GM19025 (cell line): Measurements from ENCODE around the gene EXOSC6.
"Not testable (repeated sequence)": the region's sequence is repeated elsewhere in the genome, so short reads cannot be mapped to it uniquely, and the experiment has no call there.

Experiments used
- ATAC-seq: cut with Tn5 transposase; IDR thresholded peaks from one replicate; pipeline ENCODE4 v1.9.1; 2021; ENCODE audit warnings: mild to moderate bottlenecking, low read depth, moderate library complexity; ENCODE audit not compliant: unreplicated experiment

EXOSC6 gene

DNA sequence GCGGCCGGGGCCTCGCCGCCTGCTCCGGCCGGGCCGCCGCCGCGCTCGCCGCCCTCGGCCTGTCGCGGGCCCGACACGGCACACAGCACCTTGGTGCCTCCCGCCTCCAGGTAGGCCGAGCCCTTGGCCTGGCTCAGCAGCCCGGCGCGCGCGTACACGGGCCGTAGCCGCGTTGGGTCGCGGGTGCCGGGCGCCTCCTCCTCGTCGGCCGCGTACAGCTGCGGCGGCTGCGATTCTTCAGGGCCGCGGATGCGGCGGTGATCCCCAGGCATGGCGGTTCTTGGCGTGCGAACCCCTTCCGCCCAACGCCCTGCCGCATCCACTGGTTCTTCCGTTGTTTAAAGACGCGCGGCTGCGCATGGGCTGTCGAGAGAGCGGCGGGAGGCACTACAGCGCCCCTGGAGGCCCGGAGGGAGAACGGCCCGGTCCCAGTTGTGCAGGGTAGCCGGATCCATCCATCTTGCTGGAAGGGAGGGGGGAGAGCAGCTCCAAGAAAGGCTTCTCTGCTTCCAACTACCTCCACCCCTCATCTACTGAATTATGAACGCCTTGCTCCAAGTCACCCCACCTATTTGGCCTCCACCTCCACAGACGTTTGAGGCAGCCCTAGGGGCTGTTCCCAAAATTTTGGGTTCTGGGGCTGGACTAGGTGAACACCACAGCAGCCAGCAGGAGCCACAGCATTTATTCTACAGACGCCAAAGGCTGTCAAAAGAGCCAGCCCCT, at the start of gene EXOSC6:
Gene EXOSC6, minus strand, starts transcription at position 312 of the 726 bp plus-strand sequence. Its CDS starts 40 bp downstream, at position 272.
- peak; percentile 77 for ATAC-seq

DNA sequence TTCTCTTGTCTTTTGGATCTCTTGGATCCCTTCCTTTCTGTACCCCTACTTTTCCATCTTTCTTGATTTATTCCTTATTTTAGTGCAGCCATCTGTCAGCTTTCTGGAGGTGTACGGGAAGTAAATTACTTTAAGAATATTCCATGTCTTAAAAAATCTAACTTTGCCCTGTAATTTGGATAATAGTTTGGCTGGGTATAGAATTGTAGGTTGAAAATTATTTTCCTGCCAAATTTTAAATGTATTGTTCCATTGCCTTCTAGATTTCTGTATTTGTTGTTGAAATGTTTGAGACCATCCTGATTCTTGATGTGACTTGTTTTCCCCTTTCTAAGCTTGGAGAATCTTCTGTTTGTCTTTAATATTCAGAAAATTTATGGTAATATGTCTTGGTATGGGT, 49.4 kb upstream of the EXOSC6 start:
- no peak for ATAC-seq

DNA sequence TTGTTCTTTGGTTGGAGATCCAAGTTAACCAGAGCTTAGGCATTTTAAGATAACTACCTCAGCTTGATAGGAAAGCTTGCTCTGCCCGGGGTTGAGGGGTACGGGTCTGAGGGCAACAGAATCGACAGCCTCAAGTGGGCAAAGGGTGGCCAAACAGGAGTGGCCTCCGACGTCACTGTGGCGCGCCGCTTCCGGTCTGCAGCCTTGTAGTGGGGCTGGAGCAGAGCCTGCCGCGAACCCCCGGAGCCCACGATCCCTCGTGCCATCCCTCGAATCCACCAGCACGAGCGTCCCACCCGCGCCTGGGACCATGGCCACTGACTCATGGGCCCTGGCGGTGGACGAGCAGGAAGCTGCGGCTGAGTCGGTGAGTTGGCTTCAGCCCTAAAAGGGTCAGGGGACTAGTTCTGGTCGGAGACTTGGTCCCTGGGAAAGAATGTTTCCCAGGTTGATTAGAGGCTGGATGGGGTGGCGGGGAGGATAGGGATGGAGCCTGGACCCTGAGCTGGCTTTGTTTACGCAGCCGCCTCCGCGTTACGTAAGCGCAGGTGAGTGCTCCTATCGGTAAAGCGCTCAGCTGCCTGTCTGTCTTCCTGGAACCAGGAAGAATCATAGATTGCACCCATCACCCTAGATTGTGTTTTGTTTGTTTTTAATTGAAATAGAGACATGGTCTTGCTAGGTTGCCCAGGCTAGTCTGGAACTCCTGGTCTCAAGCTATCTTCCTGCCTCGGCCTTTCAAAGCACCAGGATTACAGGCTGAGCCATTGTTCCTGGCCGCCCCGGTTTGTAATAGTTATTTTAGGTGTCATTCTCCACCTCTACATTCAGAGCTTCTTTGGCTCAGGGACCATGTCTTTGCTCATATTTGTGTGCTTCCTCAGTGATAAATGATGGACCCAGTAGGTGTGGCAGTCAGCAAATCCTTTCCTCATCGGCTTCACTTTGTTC, 47.5 kb upstream of the EXOSC6 start, which contains the start of gene DDX19B:
Gene DDX19B, plus strand, starts transcription at position 199 of the 951 bp plus-strand sequence. Its CDS starts 112 bp downstream, at position 311.
- ATAC-seq, result peak; percentile 84

DNA sequence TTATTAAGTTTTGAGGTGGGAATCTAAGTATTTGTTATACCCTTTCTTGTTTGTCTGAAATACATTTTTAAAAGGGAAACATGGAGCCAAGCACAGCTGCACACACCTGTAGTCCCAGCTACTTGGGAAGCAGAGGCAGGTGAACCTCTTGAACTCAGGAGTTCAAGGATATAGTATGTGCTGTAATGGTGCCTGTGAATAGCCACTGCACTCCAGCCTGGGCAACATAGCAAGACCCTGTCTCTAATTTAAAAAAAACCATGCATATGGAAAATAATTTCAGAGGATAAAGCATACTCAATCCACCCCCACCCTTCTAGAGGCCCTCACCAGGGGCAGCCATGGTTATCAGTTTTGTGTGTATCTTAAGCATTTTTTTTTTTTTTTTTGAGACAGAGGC, 43.9 kb upstream of the EXOSC6 start:
- no peak for ATAC-seq

DNA sequence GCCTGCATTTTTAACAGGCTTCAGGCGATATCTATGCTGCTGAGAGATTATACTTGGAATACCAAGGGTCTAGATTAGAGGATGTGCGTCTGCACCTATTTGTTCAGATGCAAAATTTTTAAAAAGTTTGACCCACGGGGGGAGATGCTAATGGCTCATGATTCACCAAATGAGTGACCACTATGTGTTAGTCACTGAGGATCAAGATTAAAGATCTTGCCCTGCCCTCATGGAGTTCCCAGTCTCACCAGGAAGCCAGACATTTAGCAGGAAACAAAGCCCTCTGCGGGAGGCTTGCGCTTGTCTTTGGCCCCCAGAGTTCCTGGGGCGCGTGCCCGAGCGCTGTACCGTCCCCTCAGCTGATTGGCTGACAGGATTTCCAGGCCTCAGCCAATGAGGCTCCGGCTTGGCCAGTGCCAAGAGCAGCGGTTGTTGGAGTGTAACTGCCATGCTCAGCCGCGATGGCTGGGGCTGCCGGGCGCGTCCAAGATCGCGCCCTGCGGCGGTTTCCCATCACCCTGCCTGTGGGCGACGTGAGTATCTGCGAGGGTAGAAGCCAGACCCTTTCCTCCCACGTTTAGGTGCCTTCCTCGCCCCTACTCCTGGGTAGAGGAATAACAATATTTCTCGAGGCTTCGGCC, 42.8 kb upstream of the EXOSC6 start:
- ATAC-seq, result no peak

DNA sequence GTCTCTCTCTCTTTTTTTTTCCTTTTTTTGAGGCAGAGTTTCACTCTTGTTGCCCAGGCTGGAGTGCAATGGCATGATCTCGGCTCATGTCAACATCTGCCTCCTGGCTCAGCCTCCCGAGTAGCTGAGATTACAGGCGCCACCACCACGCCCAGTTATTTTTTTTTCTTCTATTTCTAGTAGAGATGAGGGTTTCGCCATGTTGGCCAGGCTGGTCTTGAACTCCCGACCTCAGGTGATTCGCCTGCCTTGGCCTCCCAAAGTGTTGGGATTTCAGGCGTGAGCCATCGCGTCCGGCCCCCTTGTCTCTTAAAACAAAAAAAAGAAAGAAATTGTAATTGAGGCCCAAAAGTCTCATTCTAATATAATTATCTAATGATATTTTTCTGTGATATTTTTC, 40.4 kb upstream of the EXOSC6 start:
- not testable (repeated sequence) for ATAC-seq

DNA sequence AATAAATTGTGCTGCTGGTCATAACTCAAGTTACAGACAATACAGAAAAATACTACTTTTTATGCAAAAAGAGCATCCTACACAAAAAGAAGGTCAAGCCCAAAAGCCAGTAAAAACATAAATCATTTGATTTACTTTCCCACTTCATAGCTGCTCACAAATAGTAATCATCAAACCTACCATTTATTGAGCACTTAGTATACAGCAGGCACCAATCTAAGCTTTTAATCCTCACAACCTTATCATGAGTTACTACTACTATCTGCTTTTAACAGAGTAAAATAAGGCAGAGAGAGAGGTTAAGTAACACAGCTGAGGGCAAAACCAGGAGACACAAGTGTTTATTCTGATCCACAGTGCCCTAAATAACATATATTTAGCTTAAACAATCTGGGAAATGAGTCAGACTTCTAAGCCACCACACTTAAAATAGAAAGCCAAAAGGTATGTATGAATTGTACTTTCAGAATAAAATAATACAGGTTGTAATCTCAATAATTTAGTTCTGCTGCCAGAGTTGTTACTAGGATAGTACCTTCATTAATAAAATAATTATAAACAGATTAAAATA, 39.3 kb upstream of the EXOSC6 start:
- no peak for ATAC-seq

DNA sequence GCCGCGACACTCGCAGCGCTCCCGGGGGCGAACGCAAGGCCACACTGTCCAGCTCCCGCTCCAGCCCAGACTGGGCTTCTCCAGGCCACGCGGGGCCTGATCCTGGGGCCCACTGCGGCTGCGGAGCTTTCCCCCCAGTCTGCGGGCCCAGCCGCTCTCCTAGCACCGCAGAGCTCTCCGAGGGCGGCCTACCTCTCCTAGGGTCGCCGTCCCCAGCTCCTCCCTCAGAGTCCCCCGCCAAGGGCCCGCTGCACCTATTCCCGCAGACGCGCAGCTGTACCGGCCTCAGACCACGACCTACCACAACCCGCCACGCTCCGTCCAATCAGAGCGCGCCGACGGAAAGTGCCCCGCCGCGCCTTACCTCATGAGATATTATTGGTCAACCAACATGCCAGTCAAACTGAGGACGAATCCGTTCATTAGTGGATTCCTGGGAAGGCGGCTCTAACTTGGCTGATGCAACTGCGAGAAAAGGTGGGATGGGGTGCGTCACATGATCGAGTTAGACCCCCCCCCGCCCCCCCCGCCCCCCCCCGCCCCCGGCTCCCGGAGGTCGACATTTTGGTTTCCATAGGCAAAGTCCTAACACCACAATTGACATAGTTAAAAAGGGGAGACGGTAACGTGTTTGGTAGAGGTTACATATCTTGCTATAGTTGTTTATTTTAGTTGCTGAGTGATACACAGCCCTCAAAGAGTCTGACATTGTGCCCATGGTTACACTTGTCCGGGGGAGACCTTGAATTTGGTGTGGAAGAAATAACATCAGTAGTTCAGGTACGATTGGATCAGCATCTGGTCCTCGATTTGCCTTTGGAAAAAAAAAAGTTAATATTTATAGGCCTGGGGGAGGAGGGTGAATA, 37.7 kb upstream of the EXOSC6 start, which contains the start of gene AARS1:
Gene AARS1, minus strand, starts transcription at position 278 of the 866 bp plus-strand sequence. CDS start 6,743 bp downstream, outside the sequence.
- ATAC-seq, result peak; percentile 98

DNA sequence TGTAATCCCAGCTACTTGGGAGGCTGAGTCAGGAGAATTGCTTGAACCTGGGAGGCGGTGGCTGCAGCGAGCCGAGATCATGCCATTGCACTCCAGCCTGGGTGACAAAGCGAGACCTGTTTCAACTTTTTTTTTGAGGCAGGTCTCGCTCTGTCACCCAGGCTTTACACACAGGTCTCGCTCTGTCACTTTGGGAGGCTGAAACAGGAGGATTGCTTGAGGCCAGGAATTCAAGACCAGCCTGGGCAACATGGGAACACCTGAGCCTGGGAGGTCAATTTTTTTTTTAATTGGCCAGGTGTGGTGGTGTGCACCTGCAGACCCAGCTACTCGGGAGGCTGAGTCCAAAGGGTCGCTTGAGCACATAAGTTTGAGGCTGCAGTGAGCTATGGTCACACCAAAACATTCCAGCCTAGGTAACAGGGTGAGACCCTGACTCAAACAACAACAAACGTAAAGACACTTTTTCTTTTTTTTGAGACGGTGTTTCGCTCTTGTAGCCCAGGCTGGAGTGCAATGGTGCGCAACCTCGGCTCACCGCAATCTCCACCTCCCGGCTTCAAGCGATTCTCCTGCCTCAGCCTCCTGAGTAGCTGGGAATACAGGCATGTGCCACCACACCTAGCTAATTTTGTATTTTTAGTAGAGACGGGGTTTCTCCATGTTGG, 35.7 kb upstream of the EXOSC6 start:
- ATAC-seq, result not testable (repeated sequence)

DNA sequence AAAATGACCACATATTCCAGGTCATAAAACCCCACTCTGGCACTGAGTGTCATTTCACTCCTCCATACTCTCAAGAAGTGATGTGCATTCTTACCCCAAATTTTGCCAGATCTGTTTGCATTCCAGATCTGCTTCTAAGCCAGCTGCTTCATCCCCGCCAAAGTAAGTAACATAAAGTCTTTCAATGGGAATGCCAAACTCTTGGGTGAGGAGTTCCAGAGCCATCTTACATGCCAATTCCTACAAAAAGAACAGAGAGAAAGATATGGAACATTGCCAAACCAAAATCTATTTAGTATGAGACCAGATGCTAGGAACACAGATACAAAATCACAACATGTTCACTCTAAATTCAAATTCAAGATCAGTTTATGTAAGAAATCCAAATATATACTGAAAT, 24.7 kb upstream of the EXOSC6 start:
- ATAC-seq, result no peak

DNA sequence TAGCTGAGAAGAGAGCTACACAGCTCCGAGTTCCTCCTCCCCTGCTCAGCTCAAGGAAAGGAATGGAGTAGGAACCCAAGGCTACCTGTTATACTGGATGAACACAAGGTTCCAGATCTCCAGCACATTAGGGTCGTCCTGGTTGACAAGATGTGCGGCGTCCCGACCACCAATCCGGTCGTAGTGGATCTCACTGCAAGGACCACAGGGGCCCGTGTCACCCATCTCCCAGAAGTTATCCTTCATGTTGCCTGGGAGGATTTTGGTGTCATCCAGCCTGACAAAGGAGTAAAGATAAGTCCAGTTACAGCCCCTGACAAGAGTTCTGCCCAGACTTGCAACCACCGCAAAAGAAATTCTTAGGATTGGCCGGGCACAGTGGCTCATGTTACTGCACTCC, 20.0 kb upstream of the EXOSC6 start:
- no peak for ATAC-seq

DNA sequence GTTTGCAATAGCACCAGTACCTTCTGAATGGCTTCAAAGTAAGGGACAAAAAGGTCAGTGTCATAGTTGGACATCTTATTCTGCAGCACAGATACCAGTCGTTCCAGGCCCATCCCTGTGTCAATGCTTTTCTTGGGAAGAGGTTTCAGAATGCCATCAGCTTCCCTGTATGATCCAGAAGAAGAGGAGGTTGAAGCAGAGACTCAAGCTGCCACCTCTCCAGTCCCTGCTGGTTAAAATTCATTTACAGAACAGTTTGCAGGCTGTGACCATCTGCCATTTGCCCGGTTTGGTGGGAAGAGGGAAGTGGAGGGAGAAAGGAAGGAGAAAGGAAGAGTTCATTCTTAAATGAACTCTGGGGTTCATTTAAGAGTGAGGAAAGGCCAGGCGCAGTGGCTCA, 18.4 kb upstream of the EXOSC6 start:
- ATAC-seq, result no peak

DNA sequence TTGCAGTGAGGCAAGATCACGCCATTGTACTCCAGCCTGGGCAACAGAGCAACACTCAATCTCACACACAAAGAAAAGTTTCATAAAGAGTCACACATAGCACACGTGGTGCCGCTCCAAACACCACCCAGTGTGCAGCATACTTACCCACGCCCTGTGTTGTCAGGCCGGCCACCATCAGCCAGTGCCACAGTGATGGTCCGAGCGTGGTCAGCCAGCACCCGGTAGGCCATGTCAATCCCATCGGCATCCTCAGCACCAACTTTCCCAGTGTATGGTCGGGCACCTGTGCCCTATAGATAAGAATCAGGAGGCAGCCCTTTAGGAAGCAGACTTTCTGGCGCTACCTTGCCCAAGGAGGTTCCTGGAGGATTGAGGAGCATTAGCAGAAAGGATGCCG, 17.7 kb upstream of the EXOSC6 start:
- no peak for ATAC-seq

DNA sequence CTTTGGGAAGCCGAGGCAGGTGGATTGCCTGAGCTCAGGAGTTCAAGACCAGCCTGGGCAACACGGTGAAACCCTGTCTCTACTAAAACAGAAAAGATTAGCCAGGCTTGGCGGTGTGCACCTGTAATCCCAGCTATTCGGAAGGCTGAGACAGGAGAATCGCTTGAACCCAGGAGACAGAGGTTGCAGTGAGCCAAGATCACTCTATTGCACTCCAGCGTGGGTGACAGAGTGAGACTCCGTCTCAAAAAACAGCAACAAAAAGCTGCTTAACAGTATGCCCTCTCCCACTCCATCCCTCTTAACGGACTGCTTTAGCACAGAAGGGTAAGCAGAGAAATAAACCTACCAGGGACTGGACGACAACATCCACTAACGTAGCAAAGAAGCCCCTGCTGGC, 16.2 kb upstream of the EXOSC6 start:
- ATAC-seq, result not testable (repeated sequence)

DNA sequence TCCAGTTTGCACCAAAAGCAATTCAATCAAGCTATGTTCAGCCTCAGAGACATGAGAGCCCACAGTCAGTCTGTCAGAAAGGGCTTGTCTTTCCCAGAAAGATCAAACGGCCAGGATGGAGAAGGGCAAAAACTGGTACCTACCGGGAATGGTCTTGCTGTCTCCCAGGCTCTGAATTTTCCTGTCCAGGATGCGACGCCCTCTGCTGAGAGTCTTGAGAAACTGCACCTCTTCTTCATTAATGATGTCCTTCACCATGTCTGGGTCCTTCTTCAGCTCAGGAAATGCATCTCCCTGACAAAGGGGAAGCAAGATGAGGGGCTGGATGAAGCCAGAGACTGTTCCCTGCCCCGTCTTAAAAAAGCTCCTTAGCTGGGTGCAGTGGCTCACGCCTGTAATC, 15.8 kb upstream of the EXOSC6 start:
- ATAC-seq, result no peak

DNA sequence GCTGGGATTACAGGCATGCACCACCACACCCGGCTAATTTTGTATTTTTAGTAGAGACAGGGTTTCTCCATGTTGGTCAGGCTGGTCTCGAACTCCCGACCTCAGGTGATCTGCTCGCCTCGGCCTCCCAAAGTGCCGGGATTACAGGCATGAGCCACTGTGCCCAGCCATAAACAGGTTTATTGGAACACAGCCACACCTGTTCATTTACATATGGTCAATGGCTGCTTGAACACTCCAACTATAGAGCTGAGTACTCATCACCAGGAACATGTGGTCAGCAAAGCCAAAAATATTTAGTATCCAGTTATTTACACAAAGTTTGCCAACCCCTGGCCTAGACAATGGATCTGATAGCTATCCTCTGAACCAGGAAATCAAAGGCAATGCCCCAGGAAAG, 8.2 kb upstream of the EXOSC6 start:
- ATAC-seq, result not testable (repeated sequence)

DNA sequence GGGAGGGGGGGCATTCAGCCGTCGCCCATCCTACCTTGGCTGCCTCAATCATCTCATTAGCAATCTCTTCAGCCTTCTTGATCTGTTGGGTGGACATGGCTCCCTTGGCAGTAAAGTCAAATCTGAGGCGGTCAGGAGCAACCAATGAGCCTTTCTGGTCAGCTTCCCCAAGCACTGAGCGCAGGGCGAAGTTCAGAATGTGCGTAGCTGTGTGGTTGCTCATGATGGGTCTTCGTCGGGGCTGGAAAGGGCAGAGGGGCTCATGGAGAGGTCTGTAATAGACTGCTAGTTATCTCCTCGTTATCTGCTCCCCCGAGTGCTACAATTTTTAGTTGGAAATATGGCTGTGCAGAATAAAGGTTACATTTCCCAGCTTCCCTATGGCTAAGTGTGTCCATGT, 7.2 kb upstream of the EXOSC6 start:
- ATAC-seq, result no peak

DNA sequence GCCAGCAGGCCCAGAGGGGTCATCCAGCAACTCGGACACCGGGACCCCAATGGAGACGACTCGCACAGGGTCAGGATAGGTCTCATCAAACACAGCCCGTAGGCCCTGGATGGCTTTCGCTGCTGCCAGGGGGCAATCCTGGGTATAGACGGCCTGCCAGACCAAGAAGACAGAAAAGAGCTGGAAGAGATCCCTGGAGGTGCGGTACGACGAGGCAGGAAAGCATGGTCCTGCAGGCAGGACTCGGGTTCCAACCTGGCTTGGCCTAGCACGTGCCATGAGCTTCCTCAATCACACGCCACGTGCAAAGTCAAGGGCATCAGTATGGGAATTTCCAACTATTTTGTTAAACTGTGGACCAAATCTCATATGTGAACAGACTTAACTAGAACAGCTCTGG, 6.3 kb upstream of the EXOSC6 start:
- no peak for ATAC-seq

DNA sequence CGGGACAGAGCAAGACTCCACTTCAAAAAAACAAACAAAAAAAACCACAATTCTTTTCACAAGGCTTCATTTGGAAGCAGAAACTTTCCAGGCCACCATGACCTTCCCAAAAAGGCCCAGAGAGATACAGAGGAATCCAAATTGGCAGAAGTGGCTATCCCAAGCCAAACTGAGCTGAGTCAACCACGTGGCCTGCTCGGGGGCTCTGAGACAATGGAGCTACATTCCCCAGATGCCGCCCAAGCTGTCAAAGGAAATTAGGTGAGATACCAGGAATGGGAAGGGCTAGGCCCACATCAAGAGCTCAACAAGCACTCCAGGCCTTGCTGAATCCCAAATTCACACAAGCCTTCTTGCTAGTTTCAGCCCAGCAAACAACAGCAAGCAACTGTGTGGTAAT, 5.7 kb upstream of the EXOSC6 start:
- ATAC-seq, result no peak
